Measurements from ENCODE around the gene FLRT1.
"Not testable (repeated sequence)": the region's sequence is repeated elsewhere in the genome, so short reads cannot be mapped to it uniquely, and the experiment has no call there.

Gene FLRT1

DNA sequence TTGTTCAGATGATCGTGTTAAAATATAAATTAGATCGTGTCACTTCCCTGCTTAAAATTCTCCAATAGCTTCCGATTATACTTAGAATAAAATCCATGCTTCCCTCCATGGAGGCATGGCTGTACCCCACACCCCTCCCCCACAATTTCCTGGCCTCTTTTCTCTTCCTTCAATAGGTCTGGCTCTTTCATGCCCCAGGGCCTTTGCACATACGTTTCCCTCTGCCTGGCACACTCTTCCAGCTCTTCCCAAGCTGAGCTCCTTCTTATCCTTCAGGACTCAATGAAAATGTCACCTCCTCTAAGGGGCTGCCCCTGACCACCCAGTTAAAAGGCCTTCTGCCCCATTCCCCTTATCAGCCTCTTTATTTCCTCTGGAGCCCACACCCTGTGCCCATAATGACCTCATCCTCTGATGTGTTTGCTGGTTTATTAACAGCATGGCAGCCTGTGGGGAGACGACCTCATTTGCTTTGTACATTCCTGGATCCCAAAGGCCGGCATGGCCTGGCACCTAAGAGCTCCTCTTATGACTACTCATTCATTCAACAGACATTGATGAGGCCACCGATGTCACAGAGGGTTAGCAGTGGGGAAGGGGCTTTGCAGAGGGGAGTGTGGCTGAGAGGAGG, 9.0 kb upstream of the FLRT1 start:
- DNase-seq = no peak

DNA sequence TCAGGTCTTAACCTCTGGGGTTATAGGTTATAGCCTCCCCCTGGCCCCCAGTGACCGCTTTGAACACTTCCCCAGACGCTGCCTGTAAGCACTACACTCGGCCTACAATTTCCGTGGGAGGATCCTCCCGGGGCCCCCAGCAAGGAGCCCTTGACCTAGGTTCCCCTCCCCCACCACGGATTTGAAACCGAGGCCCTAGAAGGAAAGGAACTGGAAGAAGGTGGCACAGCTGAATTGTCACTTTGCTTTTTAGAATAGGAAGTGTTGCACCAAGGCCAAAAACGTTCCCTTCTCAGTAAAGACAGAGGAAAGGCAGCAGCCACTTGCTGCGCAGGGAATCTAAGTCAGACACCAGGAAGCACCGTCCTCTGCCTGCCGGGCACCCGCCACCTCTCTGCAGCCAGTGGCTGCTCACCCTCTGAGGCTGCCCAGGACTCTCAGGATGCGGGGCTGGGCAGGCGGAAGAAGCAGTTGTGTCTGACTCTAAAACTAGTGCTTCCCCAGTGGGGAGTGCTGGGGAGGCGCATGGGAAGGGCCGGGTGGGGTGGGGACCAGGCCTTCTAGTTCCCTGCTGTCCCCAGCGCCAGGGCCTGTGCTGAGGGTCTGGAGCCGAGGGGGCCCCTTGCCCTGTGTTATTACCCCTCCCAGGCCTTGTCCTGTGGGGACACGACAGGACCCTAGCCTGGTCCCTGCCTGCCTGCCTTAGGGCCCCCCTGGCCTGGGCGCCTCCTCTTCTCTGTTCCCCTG, 7.9 kb upstream of the FLRT1 start:
- no peak for DNase-seq

DNA sequence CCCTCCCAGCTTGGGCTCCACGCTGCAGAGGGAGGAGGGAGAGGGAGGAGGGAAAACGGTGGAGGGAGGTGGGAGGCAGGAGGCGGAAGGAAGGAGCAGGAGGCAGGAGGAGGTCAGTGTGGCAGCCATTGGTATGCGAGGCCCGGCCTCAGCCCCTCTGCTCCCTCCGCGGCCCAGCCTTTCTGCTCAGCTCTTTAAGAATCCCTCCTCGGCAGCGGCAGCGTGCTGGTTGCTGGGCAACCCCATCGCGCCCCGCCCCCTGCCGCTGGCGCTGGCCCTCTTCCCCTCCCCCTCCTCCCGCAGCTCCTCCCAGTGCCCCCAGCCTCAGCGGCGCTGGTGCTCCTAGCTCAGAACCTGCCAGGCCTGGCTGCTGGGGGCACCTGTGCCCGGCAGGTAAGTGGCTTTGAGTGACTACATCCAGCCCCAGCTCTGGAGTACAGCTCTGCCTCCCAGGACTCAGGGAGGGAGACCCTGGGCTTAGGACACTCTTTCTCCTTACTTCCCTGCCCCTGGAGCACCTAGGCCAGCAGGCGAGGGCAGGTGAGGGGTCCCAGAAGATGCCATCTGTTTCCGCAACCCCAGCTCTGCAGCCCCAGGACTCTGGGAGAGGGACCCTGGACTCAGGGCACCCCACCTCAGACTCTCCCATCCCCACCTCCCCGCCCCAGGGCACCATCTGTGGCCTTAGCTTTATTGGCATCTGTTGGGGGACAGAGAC, 7.2 kb upstream of the FLRT1 start:
- no peak for DNase-seq

DNA sequence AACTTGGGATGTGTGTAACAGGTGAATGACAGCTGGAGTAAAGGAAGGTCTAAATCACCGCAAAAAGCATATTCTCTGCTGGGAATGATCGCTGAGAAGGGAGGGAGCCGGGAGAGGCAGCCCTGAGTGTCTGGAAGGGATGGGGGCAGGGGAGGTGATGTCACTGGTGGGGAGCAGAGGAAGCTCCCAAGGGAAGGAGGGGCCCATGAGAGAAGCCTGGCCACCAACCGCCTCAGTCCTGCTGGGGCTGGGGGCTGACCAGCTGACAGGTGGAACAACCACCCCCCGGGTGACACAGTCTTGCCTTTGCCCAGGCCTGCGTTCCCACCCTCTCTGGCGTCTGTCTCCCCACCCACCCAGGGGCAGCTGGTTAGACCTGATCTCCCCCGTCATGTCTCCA, 6.0 kb upstream of the FLRT1 start:
- no peak for DNase-seq

DNA sequence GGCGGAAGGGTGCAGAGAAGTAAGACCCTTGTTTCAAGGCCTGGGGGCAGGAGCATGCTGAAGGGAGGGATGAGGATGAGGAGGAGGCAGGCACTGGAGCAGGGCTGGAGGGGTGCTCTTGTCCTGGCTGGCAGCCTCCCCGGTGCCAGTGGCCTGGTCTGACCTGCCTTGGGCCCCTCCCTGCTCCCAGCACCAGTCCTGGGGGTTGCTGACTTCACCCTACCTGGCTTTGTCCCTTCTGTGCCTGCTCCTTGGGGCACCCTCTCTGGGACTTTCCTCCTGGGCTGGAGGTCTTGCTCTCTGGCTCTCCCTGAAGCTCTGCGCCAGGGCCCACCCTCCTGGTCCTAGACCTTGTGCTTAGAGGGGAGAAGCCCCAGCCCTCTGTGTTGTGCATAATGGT, 4.7 kb upstream of the FLRT1 start:
- no peak for DNase-seq

DNA sequence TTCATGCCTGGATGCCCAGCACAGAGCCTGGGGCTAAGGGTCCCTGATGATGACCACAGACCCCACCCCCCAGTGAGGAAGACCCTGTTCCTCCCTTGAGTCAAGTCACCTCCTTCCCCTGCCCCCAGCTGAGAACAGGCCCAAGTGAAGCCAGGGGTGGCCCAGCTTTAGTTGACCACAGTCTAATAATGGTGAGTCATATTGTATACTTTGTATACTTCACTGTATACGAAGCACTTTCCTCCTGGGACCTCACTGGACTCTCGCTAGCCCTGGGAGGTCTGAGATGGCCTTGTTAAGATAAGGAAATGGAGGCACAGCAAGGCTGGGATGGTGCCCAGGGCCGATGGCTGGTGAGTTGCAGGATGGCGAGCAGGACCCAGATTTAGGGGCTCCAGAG, 3.7 kb upstream of the FLRT1 start:
- DNase-seq = no peak

DNA sequence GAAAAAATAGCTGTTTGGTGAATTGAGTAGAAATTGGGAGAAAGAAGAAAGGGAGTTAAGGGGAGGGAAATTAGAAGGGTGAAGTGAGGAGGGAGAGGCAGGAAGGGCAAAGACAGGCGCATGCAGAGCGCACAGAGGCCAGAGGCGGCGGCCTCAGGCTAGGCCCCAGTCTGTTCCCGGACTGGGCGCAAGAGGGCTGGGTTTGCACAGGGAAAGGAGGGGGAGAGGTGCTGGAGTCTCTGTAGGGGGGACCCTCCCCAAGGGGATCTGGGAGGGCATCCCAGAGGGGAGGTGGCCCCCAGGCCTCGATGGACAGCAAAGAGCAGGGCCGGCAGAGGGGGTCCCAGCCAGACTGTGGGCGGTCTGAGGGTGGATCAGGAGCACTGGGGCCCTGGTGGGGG, 1.3 kb upstream of the FLRT1 start:
- no peak for DNase-seq

DNA sequence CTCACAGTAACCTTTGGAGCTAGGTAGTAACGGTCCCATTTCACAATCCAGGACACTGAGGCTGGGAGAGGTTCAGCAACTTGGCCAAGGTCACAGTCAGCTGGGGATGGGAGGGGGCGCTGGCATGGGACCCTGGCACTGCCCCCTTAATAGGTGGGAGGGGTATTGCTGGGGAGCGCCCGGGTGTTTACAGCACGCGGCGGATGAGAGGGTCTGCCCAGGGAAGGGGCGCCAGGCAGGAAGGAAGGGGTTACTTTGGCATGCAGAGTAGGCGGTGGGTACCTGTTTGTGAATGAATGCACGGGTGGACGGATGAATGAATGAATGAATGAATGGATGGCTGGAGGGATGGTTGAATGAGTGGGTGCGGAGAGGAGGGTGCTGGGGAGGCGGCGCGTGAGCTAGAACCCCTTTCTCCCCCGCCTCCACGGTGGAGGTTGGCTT, 628 bp upstream of the FLRT1 start:
- DNase-seq = no peak

DNA sequence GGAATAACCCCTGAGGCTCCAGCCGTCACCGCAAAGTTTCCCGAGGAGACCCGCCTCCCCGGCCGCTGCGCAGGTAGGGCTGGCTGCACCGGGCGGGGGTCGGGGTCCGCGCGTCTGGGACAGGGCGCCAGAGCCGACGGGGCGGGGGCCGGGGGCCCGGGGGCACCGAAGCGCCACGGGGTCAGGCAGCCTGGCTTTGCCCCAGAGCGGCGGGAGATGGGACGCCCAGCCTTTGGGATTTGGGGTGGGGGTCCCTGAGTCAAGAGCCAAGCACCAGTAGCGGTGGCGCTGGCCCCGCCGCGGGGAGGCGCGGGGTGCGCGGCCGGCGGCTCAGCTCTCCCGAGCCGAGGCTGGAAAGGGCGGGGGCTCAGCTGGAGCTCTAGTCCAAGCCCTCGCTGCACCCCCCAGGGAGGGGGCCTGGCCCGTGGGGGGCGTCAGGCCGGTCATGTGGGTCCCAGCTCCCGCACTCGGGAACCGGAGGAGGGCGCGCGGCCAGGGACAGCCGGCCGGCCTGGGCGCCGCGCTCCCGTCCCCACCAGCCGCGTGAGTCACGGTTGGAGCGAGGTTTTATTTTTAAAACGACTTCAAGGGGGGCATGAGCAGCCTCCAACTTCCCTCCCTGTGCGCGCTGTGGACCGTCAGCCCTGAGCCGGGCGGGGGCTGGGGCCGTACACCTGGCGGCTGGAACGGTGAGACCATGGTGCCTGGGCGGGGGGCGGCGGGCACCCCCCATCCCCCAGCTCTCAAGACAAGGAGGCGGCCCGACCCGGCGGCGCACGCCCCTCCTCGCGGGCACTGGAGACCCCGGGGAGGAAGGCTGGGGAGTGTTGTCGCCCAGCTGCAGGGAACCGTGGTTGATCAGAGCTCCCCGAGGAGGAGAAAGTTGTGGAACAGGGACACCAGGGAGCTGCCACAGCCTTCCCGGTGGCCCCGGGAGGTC, 626 bp downstream of the FLRT1 start:
- DNase-seq = no peak

DNA sequence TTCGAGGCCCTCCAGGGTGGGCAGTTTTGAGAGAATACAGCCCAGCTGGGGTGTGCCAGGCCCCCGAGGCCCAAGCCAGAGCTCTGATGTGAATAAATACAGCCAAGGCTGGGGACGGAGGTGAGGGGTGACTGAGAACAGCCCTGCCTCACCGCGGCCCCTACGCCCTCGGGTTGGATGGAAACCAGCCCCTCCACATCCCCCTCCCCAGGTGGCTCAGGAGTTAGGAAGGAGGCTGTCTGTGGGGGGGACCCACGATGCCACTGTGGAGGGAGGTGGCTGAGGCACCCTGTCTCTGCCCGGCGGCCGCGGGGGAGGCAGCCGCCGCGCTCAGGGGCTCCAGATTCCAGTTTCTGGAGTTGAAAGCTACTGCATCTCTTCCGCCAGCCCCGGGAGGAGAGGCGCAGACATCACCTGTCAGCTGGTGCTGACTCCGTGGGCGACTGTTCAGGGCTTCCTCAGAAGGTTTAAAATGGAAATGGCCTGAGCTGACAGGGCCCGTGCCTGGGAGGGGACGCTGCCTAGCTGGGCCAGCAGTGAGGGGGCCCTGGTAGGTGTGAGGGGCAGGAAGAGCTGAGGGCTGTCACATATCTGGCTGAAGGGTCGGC, 1.4 kb downstream of the FLRT1 start:
- DNase-seq = no peak

DNA sequence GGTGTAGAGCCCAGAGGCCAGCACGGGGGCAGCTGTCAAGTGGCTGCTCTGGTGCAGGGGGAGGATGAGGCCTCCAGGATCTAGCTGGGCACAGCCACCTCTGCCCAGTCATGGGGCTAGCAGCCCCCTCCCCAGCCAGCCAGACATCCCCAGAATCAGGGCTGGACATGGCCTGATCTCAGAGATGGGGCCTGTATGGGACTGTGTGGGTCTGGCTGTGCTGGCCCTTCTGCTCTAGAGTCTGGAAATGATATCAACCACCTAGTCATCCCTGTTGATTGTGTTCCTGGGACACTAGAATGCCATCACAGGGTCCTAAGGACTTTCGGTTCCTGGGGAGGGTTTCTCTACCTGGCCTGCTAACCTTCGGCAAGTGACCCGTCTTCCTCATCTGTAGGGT, 2.8 kb downstream of the FLRT1 start:
- DNase-seq = no peak

DNA sequence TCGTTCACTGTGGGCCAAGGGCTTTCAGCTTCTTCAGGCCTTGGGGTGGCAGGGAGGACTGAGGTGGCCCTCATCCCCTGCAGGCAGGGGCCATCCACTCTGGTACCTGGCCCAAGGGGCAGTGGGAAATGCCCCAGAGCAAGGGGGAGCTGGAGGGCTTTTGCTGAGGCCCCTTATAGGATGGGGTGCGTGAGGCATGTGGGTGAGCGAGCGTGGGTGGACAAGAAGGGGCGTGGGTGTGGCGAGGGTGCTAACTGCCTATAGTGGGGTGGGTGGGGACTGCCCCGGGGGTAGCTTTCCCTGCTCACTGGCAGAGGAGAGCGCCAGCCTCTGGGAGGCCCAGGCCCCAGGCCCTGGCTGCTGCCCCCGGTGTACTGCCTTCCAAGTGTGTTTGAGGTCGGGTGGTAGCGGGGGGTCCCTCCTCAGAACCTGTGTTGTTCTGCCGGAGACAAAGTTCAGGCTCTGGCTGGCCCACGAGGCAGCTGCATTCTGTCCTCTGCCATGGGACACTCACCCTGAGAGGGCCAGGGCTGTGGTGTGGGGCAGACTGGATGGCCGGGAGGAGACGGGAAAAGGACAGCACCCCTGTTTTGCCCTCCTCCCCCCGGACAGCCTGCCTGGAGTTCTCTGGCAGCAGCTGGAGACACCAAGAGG, 3.4 kb downstream of the FLRT1 start:
- no peak for DNase-seq

DNA sequence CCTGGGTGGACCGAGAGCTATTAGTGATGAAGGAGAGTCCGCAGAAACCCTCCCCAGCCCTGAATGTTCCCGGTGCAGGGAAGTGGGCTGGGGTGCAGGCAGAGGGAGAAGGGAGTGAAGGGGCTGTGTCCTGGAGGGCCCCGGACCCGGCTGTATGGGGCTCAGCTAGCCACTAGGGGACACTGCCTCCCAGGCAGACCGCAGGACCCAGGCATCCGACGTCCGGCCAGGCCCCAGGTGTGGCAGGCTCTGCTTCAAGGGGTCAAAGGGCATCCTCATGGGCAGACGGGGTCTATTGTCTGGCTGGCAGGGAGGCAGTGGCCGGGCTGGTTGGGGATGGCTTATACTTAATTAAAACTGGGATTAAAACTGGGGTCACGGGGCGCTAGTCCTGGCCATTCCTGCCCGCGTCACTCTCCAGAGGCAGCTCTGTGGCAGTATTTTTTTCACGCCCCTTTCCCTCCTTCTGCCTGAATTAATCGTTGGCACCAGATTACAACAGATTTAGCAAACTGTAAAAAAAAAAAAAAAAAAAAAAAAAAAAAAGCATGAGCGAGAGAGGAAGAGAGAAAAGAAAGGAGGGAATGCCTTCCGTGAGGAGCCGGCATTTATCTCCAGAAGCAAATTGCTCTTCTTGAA, 5.1 kb downstream of the FLRT1 start:
- DNase-seq = no peak

DNA sequence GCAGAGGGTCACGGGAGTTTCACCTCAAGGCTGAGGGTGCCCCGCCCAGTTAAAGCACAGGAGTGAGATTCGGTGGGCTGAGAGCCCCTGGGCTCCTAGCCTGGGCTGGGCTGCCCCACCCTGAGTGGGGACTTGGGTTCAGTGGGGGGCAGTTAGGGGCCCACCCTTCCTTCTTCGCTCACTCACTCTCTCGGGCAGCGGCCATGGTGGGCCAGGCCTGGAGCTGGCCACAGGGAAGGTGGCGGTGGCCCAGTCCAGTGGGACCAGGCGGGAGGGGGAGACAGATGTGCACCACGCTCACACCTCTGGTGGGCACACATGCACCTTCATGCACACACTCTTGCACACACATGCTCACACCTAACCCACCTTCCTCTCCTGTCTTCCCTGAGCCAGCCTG, 6.1 kb downstream of the FLRT1 start:
- no peak for DNase-seq

DNA sequence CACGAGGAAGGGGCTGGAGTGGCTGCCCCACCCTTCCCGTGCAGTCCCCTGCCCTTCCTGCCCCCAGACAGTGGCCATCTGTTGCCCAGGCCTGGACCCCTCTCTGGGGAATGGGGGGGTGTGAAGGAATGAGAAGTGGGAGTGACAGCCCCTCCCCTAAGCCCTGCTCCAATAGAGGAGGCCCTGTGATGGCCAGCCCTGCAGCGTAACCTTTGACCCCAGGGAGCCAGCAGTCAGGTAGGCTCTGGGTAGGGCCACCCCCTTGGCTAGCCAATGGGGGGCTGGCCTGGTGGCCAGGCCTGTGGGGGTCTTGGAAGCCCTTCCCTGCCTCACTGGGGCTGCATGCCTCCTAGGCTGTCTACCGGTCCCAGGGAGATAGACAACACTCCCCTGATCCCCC, 6.6 kb downstream of the FLRT1 start:
- no peak for DNase-seq

DNA sequence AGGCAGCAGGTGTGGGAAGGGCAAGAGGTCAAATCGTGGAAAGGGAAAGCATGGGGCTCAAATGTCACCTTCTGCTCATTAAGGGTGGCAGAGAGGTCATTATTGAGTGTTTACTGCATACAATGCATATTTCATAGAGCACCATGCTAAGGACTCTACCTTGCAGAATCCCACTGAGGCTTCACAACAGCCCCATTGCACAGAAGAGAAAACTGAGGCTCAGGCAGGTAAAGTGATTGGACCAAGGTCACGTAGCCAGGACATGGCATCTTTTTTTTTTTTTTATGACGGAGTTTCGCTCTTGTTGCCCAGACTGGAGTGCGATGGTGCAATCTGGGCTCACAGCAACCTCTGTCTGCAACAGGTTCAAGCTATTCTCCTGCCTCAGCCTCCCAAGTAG, 7.8 kb downstream of the FLRT1 start:
- no peak for DNase-seq

DNA sequence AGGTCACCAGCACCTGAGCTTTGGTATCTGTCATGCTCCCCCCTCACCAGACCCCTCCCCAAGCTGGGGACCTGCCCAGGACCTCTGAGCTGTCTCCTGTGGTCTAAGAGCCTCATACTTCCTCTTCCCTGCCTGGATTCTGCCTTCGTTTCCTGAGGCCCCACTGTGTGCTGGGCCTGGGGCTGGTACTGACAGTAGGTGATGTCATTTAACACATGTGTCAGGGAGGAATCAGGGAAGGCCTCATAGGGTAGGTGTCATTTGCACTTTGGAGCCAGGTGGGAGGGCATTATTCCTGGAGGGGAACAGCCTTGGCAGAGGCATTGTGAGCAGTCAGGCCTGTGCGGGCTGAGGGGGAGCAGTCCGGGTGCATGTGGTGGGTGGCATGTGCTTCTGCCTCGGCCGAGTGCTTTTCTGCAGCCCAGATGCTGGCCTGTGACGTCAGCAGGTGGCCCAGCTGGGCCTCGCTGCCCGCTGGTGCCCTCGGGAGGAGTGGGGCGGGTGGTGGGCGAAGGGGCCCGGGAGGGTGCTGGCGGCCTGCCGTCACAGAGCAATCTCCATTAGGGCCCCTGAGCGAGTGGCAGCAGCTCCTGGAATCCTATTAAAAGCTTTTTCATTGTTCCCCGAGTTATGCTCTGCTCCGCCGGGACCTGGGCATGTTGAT, 9.1 kb downstream of the FLRT1 start:
- DNase-seq = peak; percentile 57

DNA sequence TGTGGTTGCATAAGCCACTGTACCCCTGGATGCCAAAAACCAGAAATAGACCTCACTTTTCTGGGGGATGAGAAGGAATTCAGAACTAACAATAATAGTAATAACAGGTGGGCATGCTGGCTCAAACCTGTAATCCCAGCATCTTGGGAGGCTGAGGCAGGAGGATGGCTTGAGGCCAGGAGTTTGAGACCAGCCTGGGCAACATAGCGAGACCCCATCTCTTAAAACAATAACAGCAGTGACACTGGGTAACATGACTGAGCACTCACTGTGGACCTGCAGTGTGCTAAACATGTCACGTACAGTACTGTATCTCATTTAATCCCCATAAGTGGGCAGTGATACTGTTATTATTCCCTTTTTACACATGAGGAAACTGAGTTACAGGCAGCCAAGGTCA, 10.0 kb downstream of the FLRT1 start:
- DNase-seq = no peak

DNA sequence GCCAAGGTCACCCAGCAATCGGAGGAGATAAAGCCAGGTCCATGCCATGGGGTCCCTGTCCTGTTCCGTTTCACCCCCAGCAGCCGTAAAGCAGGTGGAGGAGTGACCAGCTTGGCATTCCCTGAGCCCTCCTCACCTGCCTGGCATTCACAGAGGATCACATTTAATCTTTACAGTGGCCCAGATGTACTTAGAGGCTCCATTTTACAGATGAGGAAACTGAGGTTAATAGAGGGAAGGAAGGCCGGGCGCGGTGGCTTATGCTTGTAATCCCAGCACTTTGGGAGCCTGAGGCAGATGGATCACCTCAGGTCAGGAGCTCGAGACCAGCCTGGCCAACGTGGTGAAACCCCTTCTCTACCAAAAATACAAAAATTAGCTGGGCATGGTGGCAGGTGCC, 11.6 kb downstream of the FLRT1 start:
- not testable (repeated sequence) for DNase-seq

DNA sequence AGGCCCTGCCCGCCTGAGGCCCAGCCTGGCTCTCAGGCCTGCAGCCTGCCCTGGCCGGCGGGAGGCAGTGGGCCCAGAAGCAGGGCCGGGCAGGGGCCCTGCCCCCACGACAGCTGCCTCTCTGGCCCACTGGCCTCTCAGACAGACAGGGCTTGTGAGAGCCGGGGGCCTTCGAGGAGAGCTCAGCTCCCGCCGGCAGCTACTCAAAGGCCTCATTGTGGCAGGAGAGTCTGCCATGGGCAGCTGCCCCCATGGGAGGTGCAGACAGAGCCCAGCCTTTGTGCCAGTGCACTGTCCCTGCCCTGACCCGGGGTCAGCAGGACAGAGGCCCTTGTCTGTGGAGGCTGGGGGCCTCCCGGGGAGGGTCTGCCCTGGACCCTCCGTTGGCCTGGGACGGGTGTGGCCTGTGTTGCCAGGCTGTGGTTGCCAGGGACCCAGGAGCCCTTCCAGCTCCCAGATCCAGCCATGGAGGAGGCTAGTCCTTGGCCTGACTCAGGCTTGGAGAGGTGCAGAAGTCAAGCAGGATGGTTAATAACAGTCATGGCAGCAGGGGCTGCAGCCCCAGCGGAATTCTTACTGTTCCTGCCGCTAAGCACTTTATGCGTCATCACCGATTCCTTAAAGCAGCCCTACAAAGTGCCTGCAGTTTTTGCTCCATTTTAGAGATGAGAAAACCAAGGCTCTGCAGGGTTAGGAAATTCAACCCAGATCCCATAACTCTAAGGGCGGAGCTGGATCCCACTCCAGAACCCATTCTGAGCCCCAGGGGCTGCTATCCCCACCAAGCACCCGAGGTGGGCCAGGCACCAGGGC, 12.5 kb downstream of the FLRT1 start:
- no peak for DNase-seq
